ENCODE data around the gene POLD1. TPM values are rescaled to one million over a fixed set of nuclear protein-coding genes. Genes with fewer than 3 reads are reported as not detected.

POLD1 gene
- total RNA-seq, 2 donors from 2014 or later = 5.9 to 10.0 TPM

- no peak for TF ChIP-seq CTCF (IDR thresholded peaks at IDR 0.05)
- DNase-seq (ENCODE audit: low spot score) = no peak
- H3K4me3 ChIP-seq = no peak within 1 kb of the TSS
- H3K27ac ChIP-seq = no peak within 1 kb of the TSS
- no peaks in the 10 kb centered on the region for H3K9me3 ChIP-seq
- H3K27me3 ChIP-seq = peaks cover 4 to 5% of the 10 kb centered on the region in 2 donors
- H3K36me3 ChIP-seq = no peaks in the 10 kb centered on the region
- peaks cover 0 to 10% of the 10 kb centered on the region in 2 donors for H3K4me1 ChIP-seq
These were observed 34.3 kb downstream of the POLD1 start, which contains the start of gene SPIB for GRCh38 chr19:50418176-50419021. Gene SPIB (plus strand): TSS chr19:50418938. CDS start chr19:50418963, 25 bp downstream.

DNA sequence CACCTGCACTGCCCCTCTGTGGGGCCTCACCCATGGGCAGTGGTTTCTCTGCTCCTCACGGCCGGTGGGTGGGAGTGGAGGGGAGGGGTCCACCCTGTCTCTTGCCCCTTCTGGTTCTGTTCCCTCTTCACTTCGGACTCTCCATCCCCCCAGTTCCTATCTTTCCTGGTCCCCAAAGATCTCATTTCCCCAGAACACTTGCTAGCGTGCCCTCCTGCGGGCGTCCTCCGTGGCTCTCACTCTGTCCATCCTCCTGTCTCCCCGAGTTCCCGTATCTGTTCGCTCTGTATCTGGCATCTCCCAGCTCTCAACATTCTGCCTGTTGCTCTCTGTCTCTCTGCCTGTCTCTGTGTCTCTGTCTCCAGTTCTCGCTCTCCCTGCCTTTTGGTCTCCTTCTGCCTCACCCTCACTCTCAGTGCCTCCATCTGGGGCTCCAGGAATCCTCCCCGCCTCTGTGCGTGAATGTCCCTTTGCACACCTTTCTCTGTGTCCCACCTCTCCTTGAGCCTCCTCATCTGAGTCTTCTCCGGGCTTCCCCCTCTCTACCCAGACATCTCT, 35.0 kb downstream of the POLD1 start:
- Histone ChIP-seq H3K36me3 (no peaks in the 10 kb centered on the region), H3K27me3 (peaks cover 4 to 5% of the 10 kb centered on the region in 2 donors), H3K27ac (no peak overlapping the region), H3K4me1 (peaks cover 0 to 10% of the 10 kb centered on the region in 2 donors), H3K9me3 (no peaks in the 10 kb centered on the region), H3K4me3 (no peak overlapping the region)
- no peak for TF ChIP-seq CTCF (IDR thresholded peaks at IDR 0.05)
- no peak for DNase-seq (ENCODE audit: low spot score)

DNA sequence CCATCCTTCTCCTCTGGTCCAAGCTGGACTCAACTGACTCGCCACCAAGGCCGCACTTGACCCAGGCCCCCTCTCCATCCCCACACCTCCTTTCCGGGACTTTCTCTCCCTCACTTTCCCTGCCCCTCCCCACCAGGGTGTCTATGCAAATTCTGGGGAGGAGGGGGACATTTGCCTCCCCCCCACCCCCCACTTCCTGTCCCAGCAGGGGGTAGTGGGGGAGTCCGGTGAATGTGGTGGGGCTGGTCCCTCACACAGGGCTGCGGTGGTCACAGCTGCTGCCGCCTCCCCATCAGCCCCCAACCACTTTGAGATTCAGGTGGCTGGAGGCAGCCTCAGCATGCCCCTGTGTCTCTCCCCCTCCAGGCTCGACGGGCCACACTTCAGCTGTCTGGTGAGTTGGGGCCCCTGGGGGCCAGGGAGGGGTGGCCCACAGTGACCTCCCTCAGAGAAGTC, 35.5 kb downstream of the POLD1 start:
- Histone ChIP-seq H3K27ac (no peak overlapping the region), H3K4me3 (no peak overlapping the region), H3K36me3 (no peaks in the 10 kb centered on the region), H3K4me1 (peaks cover 0 to 10% of the 10 kb centered on the region in 2 donors), H3K9me3 (no peaks in the 10 kb centered on the region), H3K27me3 (peaks cover 4 to 5% of the 10 kb centered on the region in 2 donors)
- DNase-seq (ENCODE audit: low spot score) = no peak
- TF ChIP-seq CTCF (IDR thresholded peaks at IDR 0.05) = no peak

DNA sequence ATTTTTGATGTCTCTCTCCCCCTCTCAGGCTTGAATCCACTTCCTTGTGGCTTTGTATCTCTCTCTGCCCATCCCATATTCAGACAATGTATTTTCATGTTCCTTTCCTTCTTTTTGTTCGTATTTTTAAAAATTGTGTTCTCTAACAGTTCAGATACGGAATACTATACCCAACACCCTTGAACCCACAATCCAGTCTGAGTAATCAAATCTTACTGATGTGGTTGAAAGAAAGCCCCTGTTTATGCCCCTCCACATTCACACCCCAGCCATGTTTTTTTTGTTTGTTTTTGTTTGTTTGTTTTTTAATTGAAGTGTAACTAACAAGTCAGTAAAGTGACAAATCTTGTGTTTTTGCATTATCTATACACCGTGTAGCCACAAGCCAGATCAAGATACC, 36.0 kb downstream of the POLD1 start:
- no peak overlapping the region for H3K27ac ChIP-seq
- H3K27me3 ChIP-seq = peaks cover 4 to 5% of the 10 kb centered on the region in 2 donors
- DNase-seq (ENCODE audit: low spot score) = no peak
- TF ChIP-seq CTCF (IDR thresholded peaks at IDR 0.05) = no peak
- no peaks in the 10 kb centered on the region for H3K36me3 ChIP-seq
- peaks cover 0 to 10% of the 10 kb centered on the region in 2 donors for H3K4me1 ChIP-seq
- no peak overlapping the region for H3K4me3 ChIP-seq
- H3K9me3 ChIP-seq = no peaks in the 10 kb centered on the region

- Histone ChIP-seq H3K4me3 (no peak overlapping the region), H3K36me3 (no peaks in the 10 kb centered on the region), H3K27me3 (peaks cover 4 to 5% of the 10 kb centered on the region in 2 donors), H3K4me1 (peaks cover 0 to 10% of the 10 kb centered on the region in 2 donors), H3K27ac (no peak overlapping the region), H3K9me3 (no peaks in the 10 kb centered on the region)
- no peak for TF ChIP-seq CTCF (IDR thresholded peaks at IDR 0.05)
- no peak for DNase-seq (ENCODE audit: low spot score)
These were observed 36.7 kb downstream of the POLD1 start for GRCh38 chr19:50420808-50421207.

Data from right atrium auricular region (tissue), 2 donors.